Measurements from ENCODE around the gene FAM219A. TPM values are rescaled to one million over a fixed set of nuclear protein-coding genes. Genes with fewer than 3 reads are reported as not detected.

The FAM219A gene
- total RNA-seq, 1 donor from 2014 or later = 35.7 TPM

- DNase-seq (ENCODE audit: low spot score) = no peak
- H3K9me3 Mint-ChIP-seq (ENCODE audit: low read depth) = no peaks in the 10 kb centered on the region
- TF ChIP-seq CTCF (IDR thresholded peaks at IDR 0.05) = no peak
- no peak overlapping the region for H3K27ac Mint-ChIP-seq (ENCODE audit: unreplicated experiment)
- H3K4me3 Mint-ChIP-seq (ENCODE audit: unreplicated experiment) = peak overlapping the region; percentile 83
- no peaks in the 10 kb centered on the region for H3K27me3 Mint-ChIP-seq (ENCODE audit: low read depth)
- H3K36me3 Mint-ChIP-seq (ENCODE audit: low read depth) = no peaks in the 10 kb centered on the region
- H3K4me1 Mint-ChIP-seq (ENCODE audit: low read depth) = peaks cover 33% of the 10 kb centered on the region
Observed at GRCh38 chr9:34377404-34377746, 81.0 kb downstream of the FAM219A start.

- Mint-ChIP-seq H3K4me1 (ENCODE audit: low read depth) (peaks cover 33% of the 10 kb centered on the region), H3K36me3 (ENCODE audit: low read depth) (no peaks in the 10 kb centered on the region), H3K27ac (ENCODE audit: unreplicated experiment) (peak within 1 kb of the TSS; percentile 63), H3K9me3 (ENCODE audit: low read depth) (no peaks in the 10 kb centered on the region), H3K27me3 (ENCODE audit: low read depth) (no peaks in the 10 kb centered on the region), H3K4me3 (ENCODE audit: unreplicated experiment) (peak within 1 kb of the TSS; percentile 83)
- no peak for DNase-seq (ENCODE audit: low spot score)
- TF ChIP-seq CTCF (IDR thresholded peaks at IDR 0.05) = no peak
Observed at GRCh38 chr9:34376596-34377403, 81.6 kb downstream of the FAM219A start, which contains the start of gene MYORG. Gene MYORG (minus strand): TSS chr9:34376898. CDS start chr9:34372943, 3,955 bp downstream.

GRCh38 chr9:34375901-34376595, 82.3 kb downstream of the FAM219A start:
- peak overlapping the region; percentile 41 for H3K27ac Mint-ChIP-seq (ENCODE audit: unreplicated experiment)

GRCh38 chr9:34374905-34375552, 83.3 kb downstream of the FAM219A start:
- H3K27me3 Mint-ChIP-seq (ENCODE audit: low read depth) = no peaks in the 10 kb centered on the region
- no peaks in the 10 kb centered on the region for H3K9me3 Mint-ChIP-seq (ENCODE audit: low read depth)
- H3K27ac Mint-ChIP-seq (ENCODE audit: unreplicated experiment) = no peak overlapping the region
- H3K4me1 Mint-ChIP-seq (ENCODE audit: low read depth) = peaks cover 26% of the 10 kb centered on the region
- TF ChIP-seq CTCF (IDR thresholded peaks at IDR 0.05) = no peak
- no peak for DNase-seq (ENCODE audit: low spot score)
- H3K4me3 Mint-ChIP-seq (ENCODE audit: unreplicated experiment) = no peak overlapping the region
- H3K36me3 Mint-ChIP-seq (ENCODE audit: low read depth) = peaks cover 8% of the 10 kb centered on the region

More at GRCh38 chr9:34375901-34376595, 82.3 kb downstream of the FAM219A start:
- Mint-ChIP-seq H3K36me3 (ENCODE audit: low read depth) (peaks cover 3% of the 10 kb centered on the region), H3K4me3 (ENCODE audit: unreplicated experiment) (peak overlapping the region; percentile 83), H3K4me1 (ENCODE audit: low read depth) (peaks cover 29% of the 10 kb centered on the region), H3K9me3 (ENCODE audit: low read depth) (no peaks in the 10 kb centered on the region), H3K27me3 (ENCODE audit: low read depth) (no peaks in the 10 kb centered on the region)
- DNase-seq (ENCODE audit: low spot score) = no peak
- peak; percentile 58 for TF ChIP-seq CTCF (IDR thresholded peaks at IDR 0.05)

- no peaks in the 10 kb centered on the region for H3K9me3 Mint-ChIP-seq (ENCODE audit: low read depth)
- no peak for TF ChIP-seq CTCF (IDR thresholded peaks at IDR 0.05)
- H3K27me3 Mint-ChIP-seq (ENCODE audit: low read depth) = no peaks in the 10 kb centered on the region
- no peak for DNase-seq (ENCODE audit: low spot score)
- H3K4me1 Mint-ChIP-seq (ENCODE audit: low read depth) = peaks cover 21% of the 10 kb centered on the region
- peaks cover 10% of the 10 kb centered on the region for H3K36me3 Mint-ChIP-seq (ENCODE audit: low read depth)
- no peak overlapping the region for H3K27ac Mint-ChIP-seq (ENCODE audit: unreplicated experiment)
- no peak overlapping the region for H3K4me3 Mint-ChIP-seq (ENCODE audit: unreplicated experiment)
Observed at GRCh38 chr9:34374339-34374738, 84.0 kb downstream of the FAM219A start.

Measured in chondrocyte (in vitro differentiated cells).